ENCODE data around the gene RAD17.

DNA sequence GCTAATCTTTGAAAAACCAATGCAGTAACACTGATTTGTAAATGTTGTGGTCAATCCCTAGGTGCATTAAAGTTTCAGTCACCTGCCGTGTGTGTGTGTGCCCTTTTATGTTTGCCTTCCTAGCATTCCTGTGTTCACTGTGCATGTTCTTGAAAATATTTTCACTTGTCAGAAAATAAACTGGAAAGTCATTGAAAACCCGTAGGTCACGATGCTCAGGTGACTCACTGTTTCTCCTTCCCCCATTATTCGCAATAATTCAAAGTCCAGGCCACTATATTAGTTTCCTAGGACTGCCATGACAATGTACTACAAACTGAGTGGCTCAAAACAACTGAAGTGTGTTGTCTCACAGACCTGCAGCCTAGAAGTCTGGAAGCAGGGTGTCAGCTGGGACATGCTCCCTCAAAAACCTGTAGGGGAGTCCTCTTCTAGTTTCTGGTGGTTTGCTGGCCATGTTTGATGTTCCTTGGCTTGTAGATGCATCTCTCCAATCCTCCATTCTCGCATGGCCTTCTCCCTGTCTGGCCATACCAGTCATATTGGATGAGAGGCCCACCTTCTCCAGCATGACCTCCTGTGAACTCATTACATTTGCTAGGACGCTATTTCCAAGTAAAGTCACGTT is 74.6 kb downstream of the RAD17 start:
- no peak for TF ChIP-seq POLR2A (IDR thresholded peaks at IDR 0.05)
- TF ChIP-seq, protein P1, sequence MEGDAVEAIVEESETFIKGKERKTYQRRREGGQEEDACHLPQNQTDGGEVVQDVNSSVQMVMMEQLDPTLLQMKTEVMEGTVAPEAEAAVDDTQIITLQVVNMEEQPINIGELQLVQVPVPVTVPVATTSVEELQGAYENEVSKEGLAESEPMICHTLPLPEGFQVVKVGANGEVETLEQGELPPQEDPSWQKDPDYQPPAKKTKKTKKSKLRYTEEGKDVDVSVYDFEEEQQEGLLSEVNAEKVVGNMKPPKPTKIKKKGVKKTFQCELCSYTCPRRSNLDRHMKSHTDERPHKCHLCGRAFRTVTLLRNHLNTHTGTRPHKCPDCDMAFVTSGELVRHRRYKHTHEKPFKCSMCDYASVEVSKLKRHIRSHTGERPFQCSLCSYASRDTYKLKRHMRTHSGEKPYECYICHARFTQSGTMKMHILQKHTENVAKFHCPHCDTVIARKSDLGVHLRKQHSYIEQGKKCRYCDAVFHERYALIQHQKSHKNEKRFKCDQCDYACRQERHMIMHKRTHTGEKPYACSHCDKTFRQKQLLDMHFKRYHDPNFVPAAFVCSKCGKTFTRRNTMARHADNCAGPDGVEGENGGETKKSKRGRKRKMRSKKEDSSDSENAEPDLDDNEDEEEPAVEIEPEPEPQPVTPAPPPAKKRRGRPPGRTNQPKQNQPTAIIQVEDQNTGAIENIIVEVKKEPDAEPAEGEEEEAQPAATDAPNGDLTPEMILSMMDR (IDR thresholded peaks at IDR 0.05) = no peak

All from esophagus squamous epithelium (tissue), 4 donors.